K562 (cell line): ENCODE results near the gene USP5. TPM values are rescaled to one million over a fixed set of nuclear protein-coding genes. Genes with fewer than 3 reads are reported as not detected.

ENCODE experiments used
- ATAC-seq: fragments of 200-7000 bp; cut with Tn5 transposase; 3 replicates; pipeline ENCODE4 v1.9.1; 2020; ENCODE audit warnings: moderate library complexity
- BruUV-seq: library from RNA; stranded (reverse); fragments of 400-500 nt; replicated peaks from 2 replicates; lab custom pipeline; 2021; lab: Mats Ljungman, UMichigan
- CTCF ChIA-PET: fragments of 300-600 bp; formaldehyde crosslinking; extraction: SDS; loops from one replicate; lab custom pipeline; 2021; ENCODE audit warnings: low intra/inter-chr PET ratio; lab: Yijun Ruan, JAX
- POLR2A ChIA-PET: fragments of 300-600, 350-650 bp; sonication (Branson Sonifier 250); formaldehyde crosslinking; extraction: SDS; loops from one replicate; lab custom pipeline; 2021; ENCODE audit warnings: antibody characterized with exemption, inconsistent platforms; lab: Yijun Ruan, JAX
- DNase-seq, 4 experiments: peaks; one replicate each; pipeline versions ENCODE4 v3.0.0 to v3.0.0-alpha.2; 2011 to 2018; ENCODE audit warnings: low spot score in 3 of 4, mixed read lengths in 3 of 4; ENCODE audit errors: extremely low read depth in 1 of 4
- FAIRE-seq: peaks from 2 replicates; lab custom pipeline; 2011; peaks lifted over from hg19 to GRCh38; lab: Jason Lieb, UNC
- H2AFZ ChIP-seq: 2 replicates; pipeline ENCODE4 v1.6.0; 2011; ENCODE audit warnings: low read depth, low read length, control low read depth, inconsistent platforms
- H3K27ac ChIP-seq: fragments of 200-600 bp; 3 replicates; pipeline ENCODE4 v1.8.0; 2011; ENCODE audit warnings: low read depth, mild to moderate bottlenecking, control low read depth, inconsistent platforms, low read length, moderate library complexity, mixed read lengths; ENCODE audit errors: extremely low read depth
- H3K27me3 ChIP-seq, 2 experiments: fragments of 300-600 bp in 1 of 2; 2 replicates in 1 of 2; 3 replicates in 1 of 2; pipeline versions ENCODE4 v1.6.0 to v1.8.0; 2011; ENCODE audit warnings: inconsistent platforms in 2 of 2, low read length in 2 of 2, mild to moderate bottlenecking in 1 of 2, mixed read lengths in 1 of 2, moderate library complexity in 1 of 2; ENCODE audit not compliant: control insufficient read depth in 2 of 2, insufficient read depth in 2 of 2
- H3K36me3 ChIP-seq: fragments of 300-600 bp; 3 replicates; pipeline ENCODE4 v1.8.0; 2011; ENCODE audit warnings: mild to moderate bottlenecking, low read length, inconsistent platforms; ENCODE audit not compliant: control insufficient read depth, insufficient read depth
- H3K4me1 ChIP-seq, 2 experiments: fragments of 200-600 bp in 1 of 2; replicated peaks in 1 of 2; 2 replicates in 1 of 2; 3 replicates in 1 of 2; pipeline versions ENCODE4 v1.5.1 to v1.8.0; 2011; ENCODE audit warnings: inconsistent platforms in 2 of 2, low read length in 2 of 2, mild to moderate bottlenecking in 1 of 2, mixed read lengths in 1 of 2, moderate library complexity in 1 of 2; ENCODE audit not compliant: control insufficient read depth in 2 of 2, insufficient read depth in 2 of 2
- H3K4me2 ChIP-seq: 2 replicates; pipeline ENCODE4 v1.6.1; 2011; ENCODE audit warnings: low read length, control low read depth, inconsistent platforms, mixed read lengths; ENCODE audit not compliant: insufficient read depth
- H3K4me3 ChIP-seq: fragments of 200-600 bp; sonication (generic), shearing (Covaris generic); 2 replicates; pipeline ENCODE4 v1.5.1; 2016; ENCODE audit warnings: control low read depth, inconsistent platforms
- H3K79me2 ChIP-seq: fragments of 200-600 bp; 3 replicates; pipeline ENCODE4 v1.8.0; 2011; ENCODE audit warnings: low read length, inconsistent platforms; ENCODE audit not compliant: control insufficient read depth, insufficient read depth
- H3K9ac ChIP-seq, 2 experiments: 2 replicates each; pipeline versions ENCODE4 v1.6.0 to v1.6.1; 2011; ENCODE audit warnings: low read depth in 2 of 2, low read length in 2 of 2, control low read depth in 1 of 2, inconsistent platforms in 1 of 2, mild to moderate bottlenecking in 1 of 2, mixed read lengths in 1 of 2; ENCODE audit not compliant: insufficient read depth in 1 of 2
- H3K9me1 ChIP-seq: one replicate; pipeline ENCODE4 v1.6.0; 2011; ENCODE audit warnings: inconsistent platforms, mild to moderate bottlenecking, low read length, moderate library complexity; ENCODE audit not compliant: control insufficient read depth, insufficient read depth
- H3K9me3 ChIP-seq: replicated peaks from 2 replicates; pipeline ENCODE4 v1.5.1; 2011; ENCODE audit warnings: low read depth, low read length, inconsistent platforms; ENCODE audit not compliant: control insufficient read depth, insufficient read depth
- H4K20me1 ChIP-seq: replicated peaks from 2 replicates; pipeline ENCODE4 v1.6.1; 2011; ENCODE audit warnings: low read length, inconsistent platforms, mixed read lengths; ENCODE audit not compliant: control insufficient read depth, insufficient read depth
- ESRRA ChIP-seq: fragments of 450-650 bp; IDR thresholded peaks from 2 replicates; pipeline ENCODE4 v1.6.1; 2014; ENCODE audit warnings: low read depth, mild to moderate bottlenecking, moderate library complexity, borderline replicate concordance
- ETV6 ChIP-seq, 3 experiments: fragments of 150-350 bp in 1 of 3; sonication (generic) in 1 of 3; formaldehyde crosslinking in 1 of 3; IDR thresholded peaks; 2 replicates each; pipeline versions ENCODE4 v1.6.1 to v1.8.0; 2014 to 2022; ENCODE audit warnings: borderline replicate concordance in 2 of 3, low read depth in 2 of 3, antibody characterized with exemption in 1 of 3, low read length in 1 of 3, mild to moderate bottlenecking in 1 of 3, missing genetic modification reagents in 1 of 3
- FIP1L1 ChIP-seq: fragments of 200-400 bp; formaldehyde crosslinking; IDR thresholded peaks from 2 replicates; pipeline ENCODE4 v1.6.1; 2018; ENCODE audit warnings: mild to moderate bottlenecking, low read depth, low read length; ENCODE audit not compliant: poor library complexity, severe bottlenecking
- LCOR ChIP-seq: sonication (generic); formaldehyde crosslinking; IDR thresholded peaks from 2 replicates; pipeline ENCODE4 v1.8.0; 2022; ENCODE audit warnings: mild to moderate bottlenecking, missing genetic modification reagents
- NUFIP1 ChIP-seq: fragments of 450-650 bp; IDR thresholded peaks from 2 replicates; pipeline ENCODE4 v1.6.1; 2018; ENCODE audit not compliant: partially characterized antibody
- RBM14 ChIP-seq: fragments of 200-400 bp; formaldehyde crosslinking; IDR thresholded peaks from 2 replicates; pipeline ENCODE4 v1.6.1; 2018; ENCODE audit warnings: low read depth, mild to moderate bottlenecking, low read length, moderate library complexity, borderline replicate concordance; ENCODE audit not compliant: insufficient read depth
- XRCC3 ChIP-seq: fragments of 450-650 bp; IDR thresholded peaks from 2 replicates; pipeline ENCODE4 v1.6.1; 2017; ENCODE audit warnings: mild to moderate bottlenecking, moderate library complexity
- XRCC4 ChIP-seq: IDR thresholded peaks from one replicate; pipeline ENCODE4 v1.6.1; 2011; ENCODE audit not compliant: insufficient read depth, insufficient read length; ENCODE audit errors: extremely low read depth
- WGBS: fragments of 100-300 bp; shearing (Covaris generic); methylation state at CpG from one replicate; pipeline ENCODE4 v1.1.6; 2016; ENCODE audit warnings: low coverage, mixed read lengths; ENCODE audit not compliant: insufficient coverage; ENCODE audit errors: missing lambda C conversion rate; 5-methylcytosine and 5-hydroxymethylcytosine counted together
- in situ Hi-C: fragments of 300-500 bp; cut with MboI; formaldehyde crosslinking; loops from 4 replicates; pipeline ENCODE4 v1.15.0; 2018; ENCODE audit warnings: inconsistent platforms, mixed read lengths
- intact Hi-C: fragments of 100-400 bp; cut with micrococcal nuclease; formaldehyde crosslinking; loops from 2 replicates; pipeline ENCODE4 v1.14.2; 2022
- polyA plus RNA-seq, 8 experiments: library from polyadenylated mRNA; depleted of rRNA in 4 of 8; stranded (reverse) in 5 of 8; unstranded in 3 of 8; fragments of >200 nt; fragmentation: Nextera tagmentation in 2 of 8; fragmentation: Illumina TruSeq in 1 of 8; extraction: Ambion mirVana in 2 of 8; extraction: Trizol in 1 of 8; gene quantifications; 2 replicates each; pipeline versions ENCODE4 v1.2.1 to v1.2.3, GENCODE V29; 2011 to 2014; ENCODE audit warnings: inconsistent platforms in 1 of 8, missing spikeins in 1 of 8
- total RNA-seq, 7 experiments: library from RNA; depleted of rRNA in 6 of 7; stranded (reverse); fragments of >200 nt in 6 of 7; fragmentation: Illumina TruSeq in 2 of 7; extraction: Trizol in 2 of 7; gene quantifications; 2 replicates each; pipeline versions ENCODE4 v1.2.1 to v1.2.3, GENCODE V29; 2011 to 2021; ENCODE audit warnings: low replicate concordance in 1 of 7
- TF ChIP-seq, protein P1 (sequence below): fragments of 450-650 bp; formaldehyde crosslinking; IDR thresholded peaks from 2 replicates; pipeline ENCODE4 v1.4.0; 2022; ENCODE audit warnings: missing genetic modification characterization

Gene USP5
- total and polyA plus RNA-seq, 9 of the 15 experiments (the other 6 are each of a cell fraction or from before 2014, with no cell fraction given), result 1.4 to 107 (median 48.6) TPM

DNA sequence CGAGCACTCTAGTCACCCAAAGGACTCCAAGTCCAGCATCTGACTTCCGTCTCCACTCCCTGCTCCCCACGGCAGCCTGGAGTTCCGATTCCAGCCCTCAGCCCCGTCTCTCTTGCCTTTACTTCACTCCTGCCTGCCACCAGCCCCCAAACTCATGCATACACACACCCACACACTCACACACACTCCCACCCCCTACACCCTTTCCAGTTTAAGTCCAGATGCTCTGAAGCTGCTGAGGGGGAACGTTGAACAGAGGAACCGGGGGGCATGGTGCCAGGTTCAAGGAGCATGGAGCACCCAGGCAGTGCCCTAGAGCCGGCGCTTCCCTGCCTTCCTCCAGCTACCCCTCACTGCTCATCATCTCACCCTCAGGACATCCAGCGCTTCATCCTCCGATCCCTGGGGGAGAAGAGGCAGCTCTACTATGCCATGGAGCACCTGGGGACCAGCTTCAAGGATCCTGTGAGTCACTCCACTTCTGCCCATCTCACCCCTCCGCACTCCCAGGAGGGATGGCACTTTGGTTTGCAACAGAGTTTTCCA lies 20.4 kb upstream of the USP5 start:
- POLR2A ChIA-PET, result interaction anchor here (0.6 to 3.2 kb wide), 3 partner anchors 8 to 132 kb away, joined by 3 to 13 read pairs (median 4); no protein-coding TSS in a partner anchor
- 93% methylated on average over 11 of the region's 12 CpGs for WGBS
- BruUV-seq, result no TSS peak

More for the DNA sequence above, 20.4 kb upstream of the USP5 start:
- in situ Hi-C loops (no loop called here), intact Hi-C loops (no loop called here)
- ATAC-seq (no peak), DNase-seq (no peak), FAIRE-seq (no peak)
- Histone ChIP-seq H3K27me3 (no peaks in the 10 kb centered on the region), H3K4me1 (peaks cover 11 to 43% of the 10 kb centered on the region in 2 experiments; a peak in 4 of 5 replicates), H3K4me3 (no peak overlapping the region), H3K27ac (no peak overlapping the region), H3K9me1 (no peaks in the 10 kb centered on the region), H3K36me3 (peaks cover 43% of the 10 kb centered on the region; the same call in 2 of the 3 replicates), H3K9me3 (no peaks in the 10 kb centered on the region), H4K20me1 (no peaks in the 10 kb centered on the region), H2AFZ (no peak overlapping the region), H3K4me2 (no peak overlapping the region), H3K79me2 (peaks cover 24% of the 10 kb centered on the region), H3K9ac (peak overlapping the region in 1 of 2 experiments; percentile 58; a peak in 2 of 4 replicates)
- TF ChIP-seq, protein P1, sequence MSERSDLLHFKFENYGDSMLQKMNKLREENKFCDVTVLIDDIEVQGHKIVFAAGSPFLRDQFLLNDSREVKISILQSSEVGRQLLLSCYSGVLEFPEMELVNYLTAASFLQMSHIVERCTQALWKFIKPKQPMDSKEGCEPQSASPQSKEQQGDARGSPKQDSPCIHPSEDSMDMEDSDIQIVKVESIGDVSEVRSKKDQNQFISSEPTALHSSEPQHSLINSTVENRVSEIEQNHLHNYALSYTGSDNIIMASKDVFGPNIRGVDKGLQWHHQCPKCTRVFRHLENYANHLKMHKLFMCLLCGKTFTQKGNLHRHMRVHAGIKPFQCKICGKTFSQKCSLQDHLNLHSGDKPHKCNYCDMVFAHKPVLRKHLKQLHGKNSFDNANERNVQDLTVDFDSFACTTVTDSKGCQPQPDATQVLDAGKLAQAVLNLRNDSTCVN (CRISPR knock-in tag), result no peak
- TF ChIP-seq ETV6 (IDR thresholded peaks at IDR 0.05; ENCODE audit: borderline replicate concordance in 1 of 2, low read depth in 2 of 2, low read length in 1 of 2) (no peak), ETV6 (CRISPR knock-in tag; IDR thresholded peaks at IDR 0.05; ENCODE audit: borderline replicate concordance) (no peak), RBM14 (no peak), XRCC3 (no peak), XRCC4 (no peak), LCOR (no peak), FIP1L1 (no peak), ESRRA (no peak), NUFIP1 (no peak)
- CTCF ChIA-PET, result no interaction called here
